ENCODE data around the gene DMRT3. TPM values are rescaled to one million over a fixed set of nuclear protein-coding genes. Genes with fewer than 3 reads are reported as not detected.

Gene DMRT3
- total RNA-seq, 1 donor from 2014 or later, result not detected

DNA sequence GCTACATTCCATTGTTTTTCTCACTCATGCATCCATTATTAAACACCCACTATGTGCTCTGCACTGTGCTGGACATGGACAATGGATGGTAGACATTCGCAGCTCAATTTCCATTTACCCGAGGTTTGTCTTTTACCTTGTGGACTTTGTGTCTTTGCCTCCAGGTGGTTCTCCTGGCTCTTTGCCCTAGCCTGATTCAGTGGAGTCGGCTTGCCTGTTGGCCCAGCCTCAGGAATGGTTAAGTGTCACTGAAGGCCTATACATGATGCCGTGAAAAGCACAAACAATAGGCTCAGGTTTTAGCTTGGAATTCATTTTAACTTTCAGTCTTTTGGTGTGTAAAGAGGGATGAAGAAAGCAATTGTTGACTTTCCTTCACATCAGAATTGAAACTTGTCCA, 16.5 kb upstream of the DMRT3 start:
- FAIRE-seq (no peak), DNase-seq (ENCODE audit: low read depth) (no peak)
- Mint-ChIP-seq H3K27me3 (ENCODE audit: low read depth, unreplicated experiment) (peaks cover 47% of the 10 kb centered on the region), H3K4me3 (ENCODE audit: unreplicated experiment) (no peak overlapping the region), H3K27ac (ENCODE audit: unreplicated experiment) (no peak overlapping the region), H3K9me3 (ENCODE audit: unreplicated experiment) (no peaks in the 10 kb centered on the region), H3K4me1 (ENCODE audit: low read depth, unreplicated experiment) (peaks cover 6% of the 10 kb centered on the region), H3K36me3 (ENCODE audit: low read depth, unreplicated experiment) (no peaks in the 10 kb centered on the region)
- H3K9ac ChIP-seq (ENCODE audit: low read length), result no peak overlapping the region
- TF ChIP-seq EZH2 (IDR thresholded peaks at IDR 0.05; ENCODE audit: insufficient read depth, low read length), result no peak
- TF ChIP-seq, protein P1, sequence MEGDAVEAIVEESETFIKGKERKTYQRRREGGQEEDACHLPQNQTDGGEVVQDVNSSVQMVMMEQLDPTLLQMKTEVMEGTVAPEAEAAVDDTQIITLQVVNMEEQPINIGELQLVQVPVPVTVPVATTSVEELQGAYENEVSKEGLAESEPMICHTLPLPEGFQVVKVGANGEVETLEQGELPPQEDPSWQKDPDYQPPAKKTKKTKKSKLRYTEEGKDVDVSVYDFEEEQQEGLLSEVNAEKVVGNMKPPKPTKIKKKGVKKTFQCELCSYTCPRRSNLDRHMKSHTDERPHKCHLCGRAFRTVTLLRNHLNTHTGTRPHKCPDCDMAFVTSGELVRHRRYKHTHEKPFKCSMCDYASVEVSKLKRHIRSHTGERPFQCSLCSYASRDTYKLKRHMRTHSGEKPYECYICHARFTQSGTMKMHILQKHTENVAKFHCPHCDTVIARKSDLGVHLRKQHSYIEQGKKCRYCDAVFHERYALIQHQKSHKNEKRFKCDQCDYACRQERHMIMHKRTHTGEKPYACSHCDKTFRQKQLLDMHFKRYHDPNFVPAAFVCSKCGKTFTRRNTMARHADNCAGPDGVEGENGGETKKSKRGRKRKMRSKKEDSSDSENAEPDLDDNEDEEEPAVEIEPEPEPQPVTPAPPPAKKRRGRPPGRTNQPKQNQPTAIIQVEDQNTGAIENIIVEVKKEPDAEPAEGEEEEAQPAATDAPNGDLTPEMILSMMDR (IDR thresholded peaks at IDR 0.05; ENCODE audit: insufficient read depth, low read depth, low read length), result no peak
- no peaks in the 10 kb centered on the region for H3K79me2 ChIP-seq (ENCODE audit: insufficient read depth, low read length)
- H3K27me3 ChIP-seq (ENCODE audit: insufficient read depth, low read length), result peaks cover 3% of the 10 kb centered on the region
- no peak overlapping the region for H2AFZ ChIP-seq (ENCODE audit: low read depth, low read length)
- H3K4me1 ChIP-seq (ENCODE audit: insufficient read depth, low read length), result no peaks in the 10 kb centered on the region
- H3K4me3 ChIP-seq (ENCODE audit: insufficient read depth, low read depth, low read length), result no peak overlapping the region
- no peaks in the 10 kb centered on the region for H3K36me3 ChIP-seq (ENCODE audit: insufficient read depth, low read length)
- no peaks in the 10 kb centered on the region for H3K9me3 ChIP-seq (ENCODE audit: insufficient read depth, low read depth, low read length)
- H3K4me2 ChIP-seq (ENCODE audit: low read length), result no peak overlapping the region
- no peak overlapping the region for H3K27ac ChIP-seq (ENCODE audit: low read depth, low read length)
- no peaks in the 10 kb centered on the region for H4K20me1 ChIP-seq (ENCODE audit: insufficient read depth, low read length)

DNA sequence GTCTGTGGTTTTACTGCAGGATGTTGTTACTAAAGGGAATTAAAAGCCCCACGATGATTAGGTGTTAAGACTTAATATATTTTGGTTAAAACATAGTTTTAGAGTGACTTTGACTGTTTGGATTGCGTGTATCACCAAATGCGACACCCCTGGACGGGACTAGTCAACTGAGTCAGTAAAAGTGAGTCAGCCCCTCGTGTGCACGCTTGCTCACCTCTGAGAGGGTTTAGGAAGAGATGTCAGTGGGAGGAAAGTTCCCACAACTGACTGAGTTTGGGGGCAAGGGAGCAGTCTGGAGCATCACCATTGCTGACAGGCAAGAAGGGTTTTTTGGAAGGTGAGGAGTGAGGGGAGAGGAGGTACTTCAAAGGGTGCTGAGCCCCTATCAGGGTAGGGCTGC, 14.4 kb upstream of the DMRT3 start:
- H3K4me3 Mint-ChIP-seq (ENCODE audit: unreplicated experiment), result no peak overlapping the region
- Histone ChIP-seq H3K27ac (ENCODE audit: low read depth, low read length) (no peak overlapping the region), H3K36me3 (ENCODE audit: insufficient read depth, low read length) (no peaks in the 10 kb centered on the region), H3K4me1 (ENCODE audit: insufficient read depth, low read length) (no peaks in the 10 kb centered on the region), H3K79me2 (ENCODE audit: insufficient read depth, low read length) (no peaks in the 10 kb centered on the region), H3K9me3 (ENCODE audit: insufficient read depth, low read depth, low read length) (no peaks in the 10 kb centered on the region), H3K4me3 (ENCODE audit: insufficient read depth, low read depth, low read length) (no peak overlapping the region), H3K9ac (ENCODE audit: low read length) (no peak overlapping the region), H3K27me3 (ENCODE audit: insufficient read depth, low read length) (peaks cover 20% of the 10 kb centered on the region), H3K4me2 (ENCODE audit: low read length) (no peak overlapping the region), H2AFZ (ENCODE audit: low read depth, low read length) (no peak overlapping the region), H4K20me1 (ENCODE audit: insufficient read depth, low read length) (no peaks in the 10 kb centered on the region)
- no peaks in the 10 kb centered on the region for H3K36me3 Mint-ChIP-seq (ENCODE audit: low read depth, unreplicated experiment)
- H3K9me3 Mint-ChIP-seq (ENCODE audit: unreplicated experiment), result no peaks in the 10 kb centered on the region
- peaks cover 61% of the 10 kb centered on the region for H3K27me3 Mint-ChIP-seq (ENCODE audit: low read depth, unreplicated experiment)
- peaks cover 6% of the 10 kb centered on the region for H3K4me1 Mint-ChIP-seq (ENCODE audit: low read depth, unreplicated experiment)
- FAIRE-seq (no peak), DNase-seq (ENCODE audit: low read depth) (no peak)
- no peak for TF ChIP-seq EZH2 (IDR thresholded peaks at IDR 0.05; ENCODE audit: insufficient read depth, low read length)
- TF ChIP-seq, protein P1 (IDR thresholded peaks at IDR 0.05; ENCODE audit: insufficient read depth, low read depth, low read length), result no peak
- H3K27ac Mint-ChIP-seq (ENCODE audit: unreplicated experiment), result peak overlapping the region; percentile 14

DNA sequence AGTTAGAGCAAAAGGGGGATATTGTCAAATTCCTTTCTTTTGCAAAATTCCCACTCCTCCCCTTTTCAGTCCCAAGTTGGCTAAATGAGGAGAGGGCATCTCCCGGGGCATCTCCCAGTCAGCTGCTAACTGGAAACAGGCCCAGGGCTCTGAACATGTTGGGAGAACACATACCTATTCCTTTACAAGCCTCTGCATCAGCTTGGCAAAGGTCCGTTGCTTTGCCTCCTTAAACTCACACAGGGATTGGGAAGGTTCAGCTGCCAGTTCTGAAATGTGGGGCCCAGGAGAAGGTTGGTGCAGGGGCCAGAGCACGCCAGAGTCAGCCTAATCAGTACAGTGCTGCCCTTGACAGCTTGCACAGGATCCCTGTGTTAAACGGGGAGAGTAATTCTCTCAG, 11.0 kb upstream of the DMRT3 start:
- H3K9ac ChIP-seq (ENCODE audit: low read length), result no peak overlapping the region
- peaks cover 2% of the 10 kb centered on the region for H3K9me3 Mint-ChIP-seq (ENCODE audit: unreplicated experiment)
- H3K36me3 Mint-ChIP-seq (ENCODE audit: low read depth, unreplicated experiment), result no peaks in the 10 kb centered on the region
- H3K27me3 Mint-ChIP-seq (ENCODE audit: low read depth, unreplicated experiment), result peaks cover 79% of the 10 kb centered on the region
- peaks cover 50% of the 10 kb centered on the region for H3K27me3 ChIP-seq (ENCODE audit: insufficient read depth, low read length)
- FAIRE-seq (no peak), DNase-seq (ENCODE audit: low read depth) (no peak)
- no peak overlapping the region for H3K27ac ChIP-seq (ENCODE audit: low read depth, low read length)
- H3K4me3 ChIP-seq (ENCODE audit: insufficient read depth, low read depth, low read length), result no peak overlapping the region
- no peaks in the 10 kb centered on the region for H3K79me2 ChIP-seq (ENCODE audit: insufficient read depth, low read length)
- no peaks in the 10 kb centered on the region for H3K4me1 ChIP-seq (ENCODE audit: insufficient read depth, low read length)
- TF ChIP-seq, protein P1 (IDR thresholded peaks at IDR 0.05; ENCODE audit: insufficient read depth, low read depth, low read length), result no peak
- TF ChIP-seq EZH2 (IDR thresholded peaks at IDR 0.05; ENCODE audit: insufficient read depth, low read length), result no peak
- H3K4me2 ChIP-seq (ENCODE audit: low read length), result no peak overlapping the region
- no peak overlapping the region for H3K27ac Mint-ChIP-seq (ENCODE audit: unreplicated experiment)
- H3K9me3 ChIP-seq (ENCODE audit: insufficient read depth, low read depth, low read length), result no peaks in the 10 kb centered on the region
- no peak overlapping the region for H3K4me3 Mint-ChIP-seq (ENCODE audit: unreplicated experiment)
- no peak overlapping the region for H2AFZ ChIP-seq (ENCODE audit: low read depth, low read length)
- H4K20me1 ChIP-seq (ENCODE audit: insufficient read depth, low read length), result no peaks in the 10 kb centered on the region
- no peaks in the 10 kb centered on the region for H3K36me3 ChIP-seq (ENCODE audit: insufficient read depth, low read length)
- peaks cover 6% of the 10 kb centered on the region for H3K4me1 Mint-ChIP-seq (ENCODE audit: low read depth, unreplicated experiment)
